CD4-positive, CD25-positive, alpha-beta regulatory T cell (primary cell): ENCODE data around the gene NRP2. TPM values are rescaled to one million over a fixed set of nuclear protein-coding genes. Genes with fewer than 3 reads are reported as not detected.

Source experiments
- ATAC-seq, 2 donors: fragments of 150-1000 bp; cut with Tn5 transposase; one replicate each; pipeline ENCODE4 v1.10.0; 2021; ENCODE audit warnings: low read depth in 2 of 2, moderate number of reproducible peaks in 2 of 2, moderate library complexity in 1 of 2
- DNase-seq, 3 donors: peaks; one replicate each; pipeline versions ENCODE4 v3.0.0 to v3.0.0-alpha.2; 2012 to 2022; ENCODE audit warnings: mixed read lengths in 1 of 3
- H3K27ac ChIP-seq: one replicate; pipeline ENCODE4 v1.7.0; 2013; ENCODE audit warnings: mild to moderate bottlenecking, low read length; ENCODE audit not compliant: insufficient read depth, poor library complexity, severe bottlenecking
- H3K27me3 ChIP-seq: one replicate; pipeline ENCODE4 v1.7.0; 2013; ENCODE audit warnings: low read length; ENCODE audit not compliant: control insufficient read depth, insufficient read depth
- H3K36me3 ChIP-seq: one replicate; pipeline ENCODE4 v1.7.0; 2013; ENCODE audit warnings: mild to moderate bottlenecking, low read length, moderate library complexity; ENCODE audit not compliant: control insufficient read depth, insufficient read depth
- H3K4me1 ChIP-seq: 2 replicates; pipeline ENCODE4 v1.7.0; 2013; ENCODE audit warnings: mild to moderate bottlenecking, low read length; ENCODE audit not compliant: insufficient read depth, control insufficient read depth, poor library complexity, severe bottlenecking
- H3K4me3 ChIP-seq: one replicate; pipeline ENCODE4 v1.7.0; 2013; ENCODE audit warnings: low read depth, mild to moderate bottlenecking, low read length, moderate library complexity
- H3K9me3 ChIP-seq, 2 experiments: 1 replicate in 1 of 2; 2 replicates in 1 of 2; pipeline ENCODE4 v1.7.0; 2013; ENCODE audit warnings: low read length in 2 of 2, mild to moderate bottlenecking in 1 of 2, moderate library complexity in 1 of 2; ENCODE audit not compliant: control insufficient read depth in 2 of 2
- H3K27ac Mint-ChIP-seq, 3 donors: one replicate each; pipeline ENCODE4 v1.8.0; 2020 to 2022; ENCODE audit warnings: mild to moderate bottlenecking in 3 of 3, mixed read lengths in 3 of 3, moderate library complexity in 2 of 3
- H3K27me3 Mint-ChIP-seq: one replicate; pipeline ENCODE4 v1.8.0; 2022; ENCODE audit warnings: mild to moderate bottlenecking, mixed read lengths
- H3K36me3 Mint-ChIP-seq: one replicate; pipeline ENCODE4 v1.8.0; 2020; ENCODE audit warnings: mixed read lengths
- H3K4me1 Mint-ChIP-seq, 4 donors: one replicate each; pipeline ENCODE4 v1.8.0; 2020 to 2022; ENCODE audit warnings: mixed read lengths in 4 of 4, mild to moderate bottlenecking in 1 of 4
- H3K4me3 Mint-ChIP-seq, 4 donors: one replicate each; pipeline ENCODE4 v1.8.0; 2020 to 2022; ENCODE audit warnings: mild to moderate bottlenecking in 4 of 4, mixed read lengths in 4 of 4, moderate library complexity in 3 of 4
- H3K9me3 Mint-ChIP-seq, 7 donors: one replicate each; pipeline ENCODE4 v1.8.0; 2020 to 2022; ENCODE audit warnings: mixed read lengths in 7 of 7, mild to moderate bottlenecking in 3 of 7, moderate library complexity in 2 of 7
- polyA plus RNA-seq, 4 donors: library from polyadenylated mRNA; unstranded; fragments of 300-500 nt; fragmentation: Illumina TruSeq; gene quantifications; one replicate each; pipeline ENCODE4 v1.2.3, GENCODE V29; 2021
- total RNA-seq: library from RNA; stranded (reverse); gene quantifications from one replicate; pipeline ENCODE4 v1.2.3, GENCODE V29; 2022

Gene NRP2
- total and polyA plus RNA-seq, 5 donors from 2014 or later = 0.64 TPM; not detected in 4

DNA sequence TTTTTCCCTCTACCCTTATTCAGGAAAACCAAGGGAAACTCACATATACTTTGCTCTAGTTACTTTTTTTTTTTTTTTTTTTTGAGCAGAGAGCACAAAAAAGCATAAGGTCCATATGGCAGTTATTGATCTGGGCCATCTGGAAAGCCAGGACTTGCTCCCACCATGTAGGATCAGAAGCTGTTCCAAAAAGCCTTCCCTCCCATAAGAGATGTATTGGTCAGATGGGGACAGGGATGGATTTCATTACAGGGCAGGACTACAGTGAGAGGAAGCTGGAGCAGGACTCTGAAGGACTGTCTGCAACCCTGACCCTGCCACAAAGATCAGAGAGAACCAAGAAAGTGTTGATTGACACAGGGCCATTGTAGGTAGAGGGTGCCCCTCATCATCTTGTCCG lies 57.3 kb downstream of the NRP2 start:
- Histone ChIP-seq H3K9me3 (no peaks in the 10 kb centered on the region), H3K4me1 (no peaks in the 10 kb centered on the region), H3K36me3 (no peaks in the 10 kb centered on the region), H3K27ac (no peak overlapping the region), H3K4me3 (no peak overlapping the region), H3K27me3 (peaks cover 2% of the 10 kb centered on the region)
- Mint-ChIP-seq H3K27ac (no peak overlapping the region), H3K4me3 (no peak overlapping the region), H3K36me3 (no peaks in the 10 kb centered on the region), H3K9me3 (no peaks in the 10 kb centered on the region), H3K27me3 (peaks cover 5% of the 10 kb centered on the region), H3K4me1 (no peaks in the 10 kb centered on the region)
- ATAC-seq (no peak), DNase-seq (no peak)

DNA sequence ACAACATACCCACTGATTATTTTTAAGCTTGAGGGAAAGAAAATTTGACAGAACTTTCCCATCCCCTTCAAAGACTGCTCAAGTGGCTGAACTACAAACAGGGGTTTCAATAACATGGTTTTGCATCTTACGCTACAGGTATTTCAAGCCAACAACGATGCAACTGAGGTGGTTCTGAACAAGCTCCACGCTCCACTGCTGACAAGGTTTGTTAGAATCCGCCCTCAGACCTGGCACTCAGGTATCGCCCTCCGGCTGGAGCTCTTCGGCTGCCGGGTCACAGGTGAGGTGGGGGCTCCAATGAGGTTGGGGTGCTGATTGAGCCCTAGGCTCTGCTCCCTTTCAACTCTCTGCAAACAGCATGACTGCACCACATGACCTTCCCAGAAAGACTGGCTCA lies 58.1 kb downstream of the NRP2 start:
- no peaks in the 10 kb centered on the region for H3K4me1 Mint-ChIP-seq
- no peak overlapping the region for H3K4me3 ChIP-seq
- H3K27ac Mint-ChIP-seq = no peak overlapping the region
- no peak overlapping the region for H3K27ac ChIP-seq
- H3K9me3 ChIP-seq = no peaks in the 10 kb centered on the region
- H3K36me3 ChIP-seq = no peaks in the 10 kb centered on the region
- H3K4me3 Mint-ChIP-seq = no peak overlapping the region
- peaks cover 2% of the 10 kb centered on the region for H3K27me3 ChIP-seq
- H3K27me3 Mint-ChIP-seq = peaks cover 5% of the 10 kb centered on the region
- no peaks in the 10 kb centered on the region for H3K36me3 Mint-ChIP-seq
- H3K9me3 Mint-ChIP-seq = no peaks in the 10 kb centered on the region
- DNase-seq (no peak), ATAC-seq (no peak)
- H3K4me1 ChIP-seq = no peaks in the 10 kb centered on the region

DNA sequence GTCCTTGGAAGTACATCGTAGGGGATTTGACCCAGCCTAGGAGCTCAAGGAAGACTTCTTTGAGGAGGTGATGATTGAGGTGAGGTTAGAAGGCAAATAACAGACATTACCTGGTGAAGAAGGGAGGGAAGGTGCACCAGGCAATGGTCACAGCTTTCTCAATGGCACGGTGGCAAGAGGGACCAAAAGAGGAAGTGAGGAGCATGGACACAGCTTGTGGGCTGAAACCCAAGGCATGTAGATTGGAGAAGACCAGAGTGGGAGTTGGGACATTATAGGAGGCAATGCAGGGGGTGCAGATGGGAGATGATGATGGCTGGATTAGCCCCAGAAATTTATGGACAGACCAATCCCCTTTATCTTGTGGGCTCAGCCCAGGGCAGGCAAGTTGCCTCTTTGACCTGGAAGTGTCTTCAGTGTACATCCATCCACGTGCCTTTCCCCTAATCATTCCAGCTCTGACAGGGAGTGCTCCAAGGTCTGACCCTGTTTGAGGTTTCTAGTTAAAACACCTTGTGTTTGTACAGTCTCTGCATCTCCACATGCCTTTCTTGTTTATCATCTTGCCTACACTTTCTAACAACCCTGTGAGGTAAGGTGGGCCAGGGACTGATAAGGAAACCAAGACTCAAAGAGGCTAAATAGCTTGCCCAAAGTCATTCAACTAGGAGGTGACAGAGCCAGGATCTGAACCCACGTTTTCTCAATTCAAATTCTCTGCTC lies 59.1 kb downstream of the NRP2 start:
- no peak overlapping the region for H3K4me3 Mint-ChIP-seq
- peaks cover 2% of the 10 kb centered on the region for H3K27me3 ChIP-seq
- H3K36me3 ChIP-seq = no peaks in the 10 kb centered on the region
- no peaks in the 10 kb centered on the region for H3K36me3 Mint-ChIP-seq
- DNase-seq (no peak), ATAC-seq (no peak)
- H3K27me3 Mint-ChIP-seq = peaks cover 5% of the 10 kb centered on the region
- H3K4me1 Mint-ChIP-seq = no peaks in the 10 kb centered on the region
- no peaks in the 10 kb centered on the region for H3K9me3 ChIP-seq
- no peaks in the 10 kb centered on the region for H3K4me1 ChIP-seq
- H3K4me3 ChIP-seq = no peak overlapping the region
- no peak overlapping the region for H3K27ac ChIP-seq
- H3K9me3 Mint-ChIP-seq = no peaks in the 10 kb centered on the region
- H3K27ac Mint-ChIP-seq = no peak overlapping the region

- H3K9me3 Mint-ChIP-seq = no peaks in the 10 kb centered on the region
- H3K36me3 Mint-ChIP-seq = no peaks in the 10 kb centered on the region
- no peak overlapping the region for H3K4me3 Mint-ChIP-seq
- Histone ChIP-seq H3K27me3 (peaks cover 2% of the 10 kb centered on the region), H3K36me3 (no peaks in the 10 kb centered on the region), H3K4me1 (no peaks in the 10 kb centered on the region), H3K27ac (no peak overlapping the region), H3K4me3 (no peak overlapping the region), H3K9me3 (no peaks in the 10 kb centered on the region)
- no peak for ATAC-seq
- no peaks in the 10 kb centered on the region for H3K4me1 Mint-ChIP-seq
- peaks cover 11% of the 10 kb centered on the region for H3K27me3 Mint-ChIP-seq
- H3K27ac Mint-ChIP-seq = no peak overlapping the region
- no peak for DNase-seq
Observed at GRCh38 chr2:205743137-205743536, 60.8 kb downstream of the NRP2 start.

DNA sequence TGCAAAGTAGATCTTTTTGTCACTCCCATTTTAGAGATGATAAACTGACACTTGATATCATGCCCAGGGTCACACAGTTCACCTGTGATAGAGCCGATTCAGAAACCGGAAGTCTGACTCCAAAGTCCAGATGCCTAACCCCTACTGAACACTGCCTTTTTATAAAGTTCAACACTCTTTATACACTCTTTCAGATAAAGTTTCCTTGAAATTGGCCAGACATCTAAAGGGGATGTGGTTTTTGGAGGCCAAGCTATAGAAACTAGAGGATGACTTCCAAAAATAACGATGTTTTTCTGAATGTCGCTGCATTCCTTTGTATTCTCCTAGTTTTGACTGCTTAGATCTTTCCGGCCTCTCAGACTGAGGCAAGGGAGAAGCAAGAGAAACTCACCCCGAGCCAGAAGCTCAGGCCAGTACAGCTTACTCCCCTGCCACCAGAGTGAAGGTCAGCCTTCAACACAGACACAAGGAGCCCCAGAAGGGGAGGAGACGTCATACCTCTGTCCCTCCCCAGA lies 61.8 kb downstream of the NRP2 start:
- Mint-ChIP-seq H3K9me3 (no peaks in the 10 kb centered on the region), H3K4me3 (no peak overlapping the region), H3K27ac (no peak overlapping the region), H3K36me3 (no peaks in the 10 kb centered on the region), H3K27me3 (peaks cover 11% of the 10 kb centered on the region), H3K4me1 (no peaks in the 10 kb centered on the region)
- no peaks in the 10 kb centered on the region for H3K27me3 ChIP-seq
- H3K4me3 ChIP-seq = no peak overlapping the region
- H3K9me3 ChIP-seq = no peaks in the 10 kb centered on the region
- H3K36me3 ChIP-seq = no peaks in the 10 kb centered on the region
- no peak overlapping the region for H3K27ac ChIP-seq
- H3K4me1 ChIP-seq = no peaks in the 10 kb centered on the region
- ATAC-seq (no peak), DNase-seq (no peak)

DNA sequence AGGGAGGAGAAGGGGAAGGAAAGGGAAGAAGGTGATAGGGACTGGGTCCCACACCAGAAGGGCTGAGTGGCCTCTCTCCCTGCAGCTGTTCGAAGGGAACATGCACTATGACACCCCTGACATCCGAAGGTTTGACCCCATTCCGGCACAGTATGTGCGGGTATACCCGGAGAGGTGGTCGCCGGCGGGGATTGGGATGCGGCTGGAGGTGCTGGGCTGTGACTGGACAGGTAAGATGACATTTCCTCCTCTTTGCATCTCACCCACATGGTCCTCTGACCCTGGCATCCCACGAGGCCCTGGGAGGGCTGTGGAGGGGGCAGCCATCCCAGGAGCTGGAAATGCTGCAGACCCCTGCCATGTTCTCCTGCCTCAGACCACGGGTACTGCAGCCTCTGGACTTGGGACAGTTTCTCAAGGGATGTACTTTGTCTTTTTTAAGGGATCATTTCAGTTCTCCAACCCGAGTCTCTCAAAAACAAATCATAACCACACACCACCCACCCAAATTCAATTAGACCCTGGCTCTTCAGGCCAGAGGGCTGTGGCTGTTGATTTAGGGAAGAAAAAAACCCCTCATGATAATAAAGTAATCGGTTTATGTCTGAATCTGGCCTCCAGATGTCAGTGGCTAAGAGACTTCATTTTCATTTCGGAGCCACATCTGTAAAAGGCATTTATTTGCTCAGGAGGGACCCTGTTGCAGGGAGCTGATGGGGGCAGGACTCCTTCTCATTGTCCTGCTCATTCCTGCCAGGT lies 63.5 kb downstream of the NRP2 start:
- Mint-ChIP-seq H3K4me3 (no peak overlapping the region), H3K9me3 (no peaks in the 10 kb centered on the region), H3K36me3 (no peaks in the 10 kb centered on the region), H3K27ac (no peak overlapping the region), H3K4me1 (no peaks in the 10 kb centered on the region), H3K27me3 (peaks cover 15% of the 10 kb centered on the region)
- DNase-seq (no peak), ATAC-seq (no peak)
- H3K36me3 ChIP-seq = no peaks in the 10 kb centered on the region
- no peak overlapping the region for H3K27ac ChIP-seq
- H3K4me3 ChIP-seq = no peak overlapping the region
- H3K9me3 ChIP-seq = no peaks in the 10 kb centered on the region
- H3K4me1 ChIP-seq = no peaks in the 10 kb centered on the region
- no peaks in the 10 kb centered on the region for H3K27me3 ChIP-seq

GRCh38 chr2:205746420-205746785 lies 64.1 kb downstream of the NRP2 start:
- ATAC-seq = no peak
- no peak for DNase-seq
- H3K4me3 Mint-ChIP-seq = no peak overlapping the region
- Histone ChIP-seq H3K4me3 (no peak overlapping the region), H3K27me3 (no peaks in the 10 kb centered on the region), H3K9me3 (no peaks in the 10 kb centered on the region), H3K27ac (no peak overlapping the region), H3K4me1 (no peaks in the 10 kb centered on the region), H3K36me3 (no peaks in the 10 kb centered on the region)
- no peak overlapping the region for H3K27ac Mint-ChIP-seq
- H3K27me3 Mint-ChIP-seq = peaks cover 15% of the 10 kb centered on the region
- H3K4me1 Mint-ChIP-seq = no peaks in the 10 kb centered on the region
- H3K36me3 Mint-ChIP-seq = no peaks in the 10 kb centered on the region
- H3K9me3 Mint-ChIP-seq = no peaks in the 10 kb centered on the region
